Measurements from ENCODE around the gene DUSP15. TPM values are rescaled to one million over a fixed set of nuclear protein-coding genes. Genes with fewer than 3 reads are reported as not detected.

Gene DUSP15
- total RNA-seq, 2 experiments from 2014 or later: not detected

DNA sequence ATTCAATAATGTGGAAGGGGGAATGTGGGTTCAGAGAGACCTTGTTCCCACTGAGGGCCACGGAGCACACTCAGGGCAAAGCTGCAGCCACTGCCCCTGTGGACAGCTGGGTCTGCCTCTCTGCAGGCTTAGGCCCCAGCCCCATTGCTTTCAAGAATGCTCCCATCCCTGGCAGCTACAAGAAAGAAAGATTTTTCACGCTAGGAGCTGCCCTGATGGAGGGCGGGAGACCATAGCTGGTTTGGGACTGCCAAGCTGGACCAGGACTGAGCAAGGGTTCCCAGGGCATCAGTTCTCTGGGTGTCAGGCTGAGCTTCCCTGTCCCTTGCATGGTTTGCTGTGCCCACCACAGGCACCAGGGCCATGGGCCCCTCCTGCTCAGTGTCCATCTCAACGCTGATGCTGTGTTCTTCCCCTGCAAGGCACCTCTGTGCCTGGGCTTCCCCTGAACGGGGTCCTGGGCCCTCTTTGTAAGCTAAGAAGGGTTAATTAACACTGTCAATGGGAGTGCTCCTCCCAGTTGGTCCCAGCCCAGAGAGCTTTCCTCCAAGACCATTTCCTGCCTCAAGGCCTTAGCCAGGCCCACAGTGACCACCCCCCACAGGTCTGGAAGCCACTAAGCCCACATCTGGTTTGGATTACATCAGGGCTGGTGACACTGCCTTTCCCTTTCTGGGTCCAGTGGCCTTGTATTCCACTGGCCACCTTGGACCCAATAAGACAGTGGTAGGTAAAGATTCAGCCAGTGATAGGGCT, 33.3 kb downstream of the DUSP15 start:
- POLR2A ChIA-PET: no interaction called here
- ATAC-seq (ENCODE audit: poor library complexity): no peak
- Mint-ChIP-seq H3K27me3 (no peaks in the 10 kb centered on the region), H3K4me1 (ENCODE audit: low read depth) (no peaks in the 10 kb centered on the region), H3K27ac (no peak overlapping the region), H3K36me3 (ENCODE audit: low read depth) (no peaks in the 10 kb centered on the region), H3K9me3 (no peaks in the 10 kb centered on the region), H3K4me3 (no peak overlapping the region)
- H3K27ac ChIP-seq (ENCODE audit: low read depth in 1 of 2, low read length in 2 of 2): no peak overlapping the region
- TF ChIP-seq CTCF (IDR thresholded peaks at IDR 0.05): no peak
- H3K4me1 ChIP-seq (ENCODE audit: insufficient read depth, low read length): peaks cover 12% of the 10 kb centered on the region
- no peak for DNase-seq
- H3K4me3 ChIP-seq (ENCODE audit: low read length): no peak overlapping the region
- intact Hi-C loops (cut with DNase I, micrococcal nuclease): no loop called here
- no peaks in the 10 kb centered on the region for H3K27me3 ChIP-seq (ENCODE audit: control insufficient read depth in 1 of 2, insufficient read depth in 2 of 2, low read length in 2 of 2)
- no peaks in the 10 kb centered on the region for H3K36me3 ChIP-seq (ENCODE audit: insufficient read depth, low read length)
- CTCF ChIA-PET: no interaction called here
- H3K9me3 ChIP-seq (ENCODE audit: control insufficient read depth in 1 of 2, insufficient read depth in 1 of 2, low read length in 2 of 2): no peaks in the 10 kb centered on the region

DNA sequence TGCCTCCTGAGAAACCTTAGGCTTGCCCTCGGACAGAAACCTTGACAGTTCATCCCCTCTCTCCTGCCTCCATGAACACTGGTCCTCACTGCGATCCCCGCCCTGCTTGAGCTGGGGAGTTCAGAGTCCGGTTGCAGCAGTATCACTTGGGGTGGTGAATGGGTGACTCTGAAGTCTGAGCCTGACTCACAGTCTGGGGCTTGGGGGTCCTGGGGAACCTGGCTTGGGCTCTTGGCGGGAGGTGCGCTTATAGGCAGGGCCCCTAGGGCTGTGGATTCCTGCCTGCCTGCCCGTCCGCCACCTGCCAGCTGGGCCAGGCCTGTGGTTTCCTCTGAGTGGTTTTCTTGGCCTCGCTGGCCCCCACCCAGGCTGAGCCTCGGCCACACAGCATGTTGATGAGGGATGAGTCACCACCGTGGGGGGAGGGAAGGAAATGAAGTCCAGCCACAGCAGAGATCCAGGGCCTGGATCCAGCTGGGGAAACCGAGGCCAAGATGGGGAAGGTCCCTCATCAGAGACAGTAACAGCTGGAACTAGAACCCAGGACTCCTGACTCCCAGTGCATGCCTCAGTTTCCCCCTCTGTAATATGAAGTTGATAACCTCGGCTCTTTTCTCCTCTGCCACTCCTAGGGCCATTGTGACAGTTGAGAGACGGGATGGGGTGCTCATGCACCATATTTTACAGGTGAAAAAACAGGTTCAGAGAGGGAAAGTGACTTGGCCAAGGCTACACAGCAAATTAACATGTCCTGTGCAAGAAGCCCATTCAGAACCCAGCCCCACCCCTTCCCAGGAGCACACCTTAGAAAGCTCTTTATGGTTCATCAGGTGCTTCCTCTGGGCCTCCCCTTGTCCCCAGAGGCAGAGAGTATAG, 34.1 kb downstream of the DUSP15 start:
- ATAC-seq (ENCODE audit: poor library complexity): no peak

GRCh38 chr20:31835554-31835953, 34.8 kb downstream of the DUSP15 start:
- Mint-ChIP-seq H3K4me1 (ENCODE audit: low read depth) (no peaks in the 10 kb centered on the region), H3K9me3 (no peaks in the 10 kb centered on the region), H3K4me3 (no peak overlapping the region), H3K36me3 (ENCODE audit: low read depth) (no peaks in the 10 kb centered on the region), H3K27me3 (no peaks in the 10 kb centered on the region), H3K27ac (no peak overlapping the region)
- no peak overlapping the region for H3K27ac ChIP-seq (ENCODE audit: low read depth in 1 of 2, low read length in 2 of 2)
- peaks cover 12% of the 10 kb centered on the region for H3K4me1 ChIP-seq (ENCODE audit: insufficient read depth, low read length)
- ATAC-seq (ENCODE audit: poor library complexity): no peak
- H3K27me3 ChIP-seq (ENCODE audit: control insufficient read depth in 1 of 2, insufficient read depth in 2 of 2, low read length in 2 of 2): no peaks in the 10 kb centered on the region
- POLR2A ChIA-PET: no interaction called here
- TF ChIP-seq CTCF (IDR thresholded peaks at IDR 0.05): no peak
- H3K36me3 ChIP-seq (ENCODE audit: insufficient read depth, low read length): no peaks in the 10 kb centered on the region
- intact Hi-C loops (cut with DNase I, micrococcal nuclease): no loop called here
- no peak for DNase-seq
- H3K4me3 ChIP-seq (ENCODE audit: low read length): no peak overlapping the region
- CTCF ChIA-PET: no interaction called here
- no peaks in the 10 kb centered on the region for H3K9me3 ChIP-seq (ENCODE audit: control insufficient read depth in 1 of 2, insufficient read depth in 1 of 2, low read length in 2 of 2)

More for the DNA sequence above, 34.1 kb downstream of the DUSP15 start:
- Mint-ChIP-seq H3K4me1 (ENCODE audit: low read depth) (no peaks in the 10 kb centered on the region), H3K27me3 (no peaks in the 10 kb centered on the region), H3K9me3 (no peaks in the 10 kb centered on the region), H3K27ac (no peak overlapping the region), H3K36me3 (ENCODE audit: low read depth) (no peaks in the 10 kb centered on the region), H3K4me3 (no peak overlapping the region)
- Histone ChIP-seq H3K36me3 (ENCODE audit: insufficient read depth, low read length) (no peaks in the 10 kb centered on the region), H3K27ac (ENCODE audit: low read depth in 1 of 2, low read length in 2 of 2) (no peak overlapping the region), H3K9me3 (ENCODE audit: control insufficient read depth in 1 of 2, insufficient read depth in 1 of 2, low read length in 2 of 2) (no peaks in the 10 kb centered on the region), H3K27me3 (ENCODE audit: control insufficient read depth in 1 of 2, insufficient read depth in 2 of 2, low read length in 2 of 2) (no peaks in the 10 kb centered on the region), H3K4me1 (ENCODE audit: insufficient read depth, low read length) (peaks cover 12% of the 10 kb centered on the region), H3K4me3 (ENCODE audit: low read length) (no peak overlapping the region)
- intact Hi-C loops (cut with DNase I, micrococcal nuclease): no loop called here
- CTCF ChIA-PET: no interaction called here
- no peak for TF ChIP-seq CTCF (IDR thresholded peaks at IDR 0.05)
- peak in 6 of 14 experiments; percentile 7 to 64 (median 26) for DNase-seq
- POLR2A ChIA-PET: no interaction called here

All from CD4-positive, alpha-beta T cell (primary cell).